DMS53 (cell line): ENCODE measurements around the gene TRAK1.
A peak's percentile ranks its signal among the peaks of the same experiment; 100 is the strongest.

Experiments used
- DNase-seq: peaks from one replicate; lab custom pipeline; 2025; lab: John Stamatoyannopoulos, UW

Gene TRAK1

GRCh38 chr3:42123824-42124658, 32.9 kb downstream of the TRAK1 start:
- DNase-seq = no peak

GRCh38 chr3:42127226-42127625, 36.1 kb downstream of the TRAK1 start:
- no peak for DNase-seq

- DNase-seq = peak; percentile 14
Observed at GRCh38 chr3:42128526-42128925, 37.4 kb downstream of the TRAK1 start.

- DNase-seq = peak; percentile 70
Observed at GRCh38 chr3:42129014-42129953, 38.1 kb downstream of the TRAK1 start.

- DNase-seq = peak; percentile 38
Observed at GRCh38 chr3:42130007-42130328, 38.8 kb downstream of the TRAK1 start.

GRCh38 chr3:42130329-42131070, 39.3 kb downstream of the TRAK1 start:
- peak; percentile 76 for DNase-seq

- no peak for DNase-seq
Observed at GRCh38 chr3:42133500-42134298, 42.5 kb downstream of the TRAK1 start.

GRCh38 chr3:42134867-42135464, 43.8 kb downstream of the TRAK1 start:
- DNase-seq = no peak

DNA sequence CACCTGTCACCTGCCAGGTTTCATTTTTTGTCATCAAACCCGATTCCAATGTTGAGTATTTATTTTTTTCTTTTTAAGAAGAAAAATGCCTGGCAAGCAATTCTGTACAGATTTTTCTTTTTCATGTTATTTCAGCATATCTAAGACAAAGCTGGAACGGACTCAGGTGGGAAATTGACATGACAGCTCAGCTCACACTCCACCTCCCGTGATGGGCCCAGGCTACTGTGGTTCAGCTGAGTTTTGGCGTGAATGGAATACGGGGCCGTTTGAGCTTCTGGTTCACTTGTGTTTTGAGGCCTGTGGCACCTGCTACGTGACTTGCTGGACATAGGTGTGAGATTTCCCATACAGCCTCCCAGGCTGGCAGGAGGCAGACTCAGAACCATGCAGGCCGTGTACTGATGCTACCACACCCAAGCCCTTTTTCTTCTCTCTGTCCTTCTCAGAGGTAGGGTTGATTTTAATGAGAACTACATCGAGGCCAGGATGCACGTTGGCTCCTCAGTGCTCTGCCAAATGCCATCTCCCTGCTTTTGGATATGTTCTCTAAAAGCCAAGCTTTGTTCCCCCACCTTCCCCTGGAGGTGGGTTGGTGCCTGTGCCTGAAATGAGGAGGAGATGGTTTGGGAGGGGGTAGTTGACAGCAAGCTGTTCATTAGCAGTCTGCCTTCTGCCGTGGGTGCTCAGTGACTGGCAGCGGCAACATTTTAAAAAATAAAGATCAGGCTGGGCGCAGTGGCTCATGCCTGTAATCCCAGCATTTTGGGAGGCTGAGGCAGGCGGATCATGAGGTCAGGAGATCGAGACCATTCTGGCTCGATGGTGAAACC, 48.7 kb downstream of the TRAK1 start:
- DNase-seq = no peak

- no peak for DNase-seq
Observed at GRCh38 chr3:42140665-42141203, 49.6 kb downstream of the TRAK1 start.

- no peak for DNase-seq
Observed at GRCh38 chr3:42143440-42143839, 52.3 kb downstream of the TRAK1 start.

DNA sequence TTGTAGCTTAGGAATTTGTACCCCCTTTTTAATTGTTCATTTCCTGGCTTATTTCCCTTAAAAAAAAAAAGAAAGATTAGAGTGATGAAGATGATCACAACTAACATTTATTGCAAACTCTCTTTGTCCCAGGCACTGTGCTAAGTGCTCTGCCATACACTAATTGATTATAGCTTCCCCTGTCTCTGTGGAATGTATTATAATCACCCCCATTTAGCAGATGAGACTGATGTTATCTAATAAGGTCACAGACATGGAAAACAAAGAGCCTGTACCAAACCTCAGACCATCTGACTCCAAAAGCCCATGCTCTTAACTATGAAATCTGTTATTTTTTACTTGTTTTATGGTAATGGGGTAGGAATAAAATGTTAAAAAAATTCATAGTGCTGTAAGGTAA, 53.1 kb downstream of the TRAK1 start:
- DNase-seq = no peak

- DNase-seq = no peak
Observed at GRCh38 chr3:42148086-42148848, 57.1 kb downstream of the TRAK1 start.

DNA sequence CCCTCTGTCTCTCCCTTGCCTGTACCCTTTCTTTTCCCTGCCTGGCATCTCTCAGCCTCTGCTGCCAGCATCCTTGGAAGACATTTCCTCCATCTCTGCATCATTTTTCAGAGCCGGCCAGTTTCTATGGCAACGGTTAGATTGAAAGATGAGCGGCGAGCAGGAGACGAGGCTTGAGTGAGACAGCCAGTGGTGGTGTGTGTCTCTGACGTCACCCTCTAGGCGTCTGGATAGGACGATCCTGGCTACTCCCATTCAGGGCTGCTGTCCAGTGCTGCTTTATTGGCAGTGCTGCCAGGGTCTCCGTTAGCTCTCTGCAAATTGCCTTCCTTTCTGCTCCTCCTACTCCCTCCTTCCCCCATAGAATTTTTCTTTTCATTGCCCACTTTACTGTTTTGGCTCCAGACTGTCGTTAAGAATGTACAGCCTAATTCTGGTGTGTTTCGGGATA, 57.9 kb downstream of the TRAK1 start:
- DNase-seq = no peak

DNA sequence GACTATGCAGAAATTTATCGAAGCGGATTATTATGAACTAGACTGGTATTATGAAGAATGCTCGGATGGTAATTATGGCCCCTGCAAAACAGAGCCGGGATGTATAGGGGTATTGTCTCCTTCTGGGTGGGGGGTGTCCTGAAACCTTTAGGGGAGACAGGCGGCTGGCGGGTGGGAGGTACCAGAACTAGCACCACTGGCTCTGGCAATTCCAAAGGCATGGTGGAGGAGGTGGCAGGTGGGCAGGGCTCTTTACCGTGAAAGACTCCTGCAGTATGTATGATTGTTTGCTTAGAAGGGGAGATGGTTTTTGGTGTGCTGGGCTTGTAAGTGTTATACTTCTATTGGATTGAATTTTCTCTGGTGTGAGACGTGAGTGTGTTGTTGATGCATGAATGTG, 58.4 kb downstream of the TRAK1 start:
- DNase-seq = no peak

DNA sequence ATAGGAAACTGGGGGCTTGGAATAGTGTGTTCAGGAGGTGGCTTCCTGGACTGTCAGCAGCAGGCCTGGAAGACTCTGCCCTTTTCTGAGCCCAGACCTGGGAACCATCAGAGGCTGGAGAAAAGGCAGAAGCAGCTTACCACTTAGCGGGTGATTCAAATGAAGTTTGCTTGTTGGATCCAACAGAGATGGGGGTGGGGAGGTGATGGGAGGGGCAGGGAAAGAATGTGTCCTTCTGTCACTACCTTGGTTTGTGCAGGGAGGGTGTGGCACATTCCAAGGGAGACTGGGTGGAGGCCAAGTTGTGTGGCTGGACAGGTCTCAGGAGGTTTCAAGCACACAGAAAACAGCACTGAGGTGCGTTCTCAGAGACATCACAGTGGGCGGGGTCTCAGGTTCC, 58.8 kb downstream of the TRAK1 start:
- no peak for DNase-seq

- no peak for DNase-seq
Observed at GRCh38 chr3:42151596-42152168, 60.5 kb downstream of the TRAK1 start.

DNA sequence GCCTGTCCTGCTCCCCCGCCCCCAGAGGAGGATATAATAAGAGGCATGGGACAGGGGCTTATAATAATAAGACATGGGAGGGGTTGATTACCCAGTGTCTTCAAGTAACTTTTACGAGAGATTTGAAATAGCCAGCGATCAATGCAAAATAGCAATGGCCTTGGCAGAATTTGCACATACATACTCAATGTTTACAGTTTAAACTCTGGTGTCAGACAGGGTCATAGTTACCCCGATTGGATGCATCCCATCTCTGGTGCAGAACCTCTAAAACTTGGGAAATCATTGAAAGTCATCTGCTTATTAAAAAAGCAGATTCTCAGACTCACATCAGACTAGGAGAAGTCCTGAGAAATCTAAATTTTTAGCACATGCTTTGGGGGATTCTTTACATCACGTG, 61.0 kb downstream of the TRAK1 start:
- no peak for DNase-seq

GRCh38 chr3:42153039-42153438, 61.9 kb downstream of the TRAK1 start:
- DNase-seq = no peak
